Measurements from ENCODE around the gene CDH16.

Gene CDH16

DNA sequence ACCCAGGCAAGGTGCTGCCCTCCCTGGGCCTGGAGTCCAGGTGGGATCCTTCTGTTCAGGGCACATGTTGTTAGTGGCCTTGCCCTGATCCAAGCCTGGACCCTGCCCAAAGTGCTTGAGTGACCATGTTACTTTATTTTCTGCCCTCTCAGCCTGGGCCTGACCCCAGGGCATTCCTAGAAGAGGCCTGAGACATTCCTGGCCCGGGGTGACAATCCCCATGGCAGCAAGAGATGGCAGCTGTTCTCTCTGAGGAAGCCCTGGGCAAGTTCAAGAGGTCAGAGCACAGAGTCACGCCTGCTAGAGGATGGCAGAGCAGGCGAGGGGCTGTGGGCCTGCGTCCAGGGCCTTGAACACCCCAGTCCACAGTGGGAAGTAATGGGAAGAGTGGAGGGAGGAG is 5.0 kb downstream of the CDH16 start:
- in situ Hi-C loops (cut with MboI; ENCODE audit: low sequenced_read_pairs) = no loop called here

DNA sequence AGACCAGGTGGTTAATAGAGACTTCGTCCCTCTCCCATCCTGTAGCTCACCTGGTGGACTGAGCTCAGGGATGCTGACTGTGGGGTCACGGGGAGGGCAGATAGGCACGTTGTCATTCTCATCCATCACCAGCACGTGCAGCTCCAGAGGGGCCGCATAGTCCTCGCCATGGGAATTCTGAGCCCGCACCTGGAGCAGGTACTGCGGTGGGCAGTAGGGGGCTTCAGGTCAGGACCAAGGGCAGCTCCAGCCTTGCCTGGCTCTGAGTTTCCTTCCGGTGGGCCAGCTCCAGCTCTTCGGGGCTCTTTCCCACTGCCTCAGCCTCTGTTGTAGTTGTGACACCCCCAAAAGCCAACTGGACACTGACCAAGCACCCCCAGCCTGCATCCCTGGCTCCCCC is 5.6 kb downstream of the CDH16 start:
- in situ Hi-C loops (cut with MboI; ENCODE audit: low sequenced_read_pairs) = no loop called here

DNA sequence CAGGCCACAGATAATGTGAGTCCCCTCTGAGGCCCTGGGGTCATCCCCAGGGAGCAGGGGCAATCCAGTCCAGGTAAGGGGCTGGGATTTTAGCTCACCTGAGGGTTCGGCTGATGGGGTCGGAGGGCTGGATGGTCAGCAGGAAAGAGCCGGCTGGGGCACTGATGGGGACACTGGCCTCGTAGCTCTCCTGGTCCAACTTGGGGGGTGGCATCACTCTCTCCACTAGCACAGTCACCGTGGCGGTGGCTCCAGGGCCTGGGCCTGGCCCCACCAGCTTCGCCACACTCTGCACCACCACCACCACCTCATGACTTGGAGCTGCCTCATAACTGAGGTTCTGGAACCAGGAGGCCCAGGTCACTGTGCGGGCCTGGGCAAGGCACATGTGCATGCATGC is 6.9 kb downstream of the CDH16 start:
- in situ Hi-C loops (cut with MboI; ENCODE audit: low sequenced_read_pairs) = no loop called here

DNA sequence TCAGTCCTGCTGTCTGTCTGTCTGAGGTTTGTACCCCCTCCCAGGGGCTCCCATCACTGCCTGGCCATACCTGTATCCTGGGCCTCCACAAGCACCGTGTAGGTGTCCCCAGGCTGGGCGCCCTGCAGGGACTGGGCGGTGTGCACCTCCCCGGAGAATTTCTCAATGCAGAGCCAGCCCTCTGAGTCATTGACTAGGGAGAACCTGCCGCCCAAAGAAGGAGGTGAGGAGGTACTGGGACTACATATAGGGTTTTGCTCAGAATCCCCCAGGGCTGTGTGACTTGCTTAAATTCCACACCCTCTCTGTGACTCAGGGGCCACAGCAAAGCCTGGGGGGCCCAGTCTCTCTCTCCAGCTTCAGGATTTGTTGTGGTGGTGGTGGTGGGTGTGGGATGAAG is 7.6 kb downstream of the CDH16 start:
- in situ Hi-C loops (cut with MboI; ENCODE audit: low sequenced_read_pairs) = no loop called here

DNA sequence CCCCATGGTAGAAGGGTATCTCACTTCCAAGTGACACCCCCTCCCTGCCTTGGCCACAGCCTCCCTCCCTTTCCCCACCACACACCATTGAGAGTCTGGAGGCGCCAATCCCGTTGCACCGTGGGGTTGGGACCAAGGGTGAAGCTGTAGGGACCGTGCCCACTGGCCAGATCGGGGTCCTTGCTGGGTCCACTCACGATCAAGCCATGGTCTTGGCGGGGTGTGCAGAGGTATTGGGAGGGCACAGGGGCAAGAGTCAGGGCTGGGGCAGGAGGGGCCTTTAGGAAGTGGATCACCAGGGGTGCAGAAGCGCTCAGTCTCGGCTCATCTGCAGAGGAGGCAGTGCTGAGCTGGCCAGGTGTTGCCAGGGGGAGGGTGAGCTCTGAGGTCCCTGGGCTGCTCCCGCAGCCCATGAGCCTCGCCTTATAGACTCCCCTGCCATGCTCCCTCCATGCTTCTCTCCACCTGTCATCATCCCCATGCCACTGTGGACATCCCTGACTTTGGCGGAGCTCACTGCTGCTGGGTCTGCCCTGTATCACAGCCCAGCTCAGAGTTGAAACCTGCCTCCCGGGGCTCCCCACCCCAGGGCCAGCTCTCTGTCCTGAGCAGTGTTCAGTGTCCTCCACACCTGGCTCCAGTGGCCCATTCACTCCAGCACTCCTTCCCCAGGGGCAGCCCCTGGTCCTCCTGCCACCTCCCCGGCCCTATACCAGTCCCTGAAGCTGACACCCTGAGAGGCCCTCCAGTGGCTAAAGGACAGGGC is 8.3 kb downstream of the CDH16 start:
- in situ Hi-C loops (cut with MboI; ENCODE audit: low sequenced_read_pairs) = no loop called here

DNA sequence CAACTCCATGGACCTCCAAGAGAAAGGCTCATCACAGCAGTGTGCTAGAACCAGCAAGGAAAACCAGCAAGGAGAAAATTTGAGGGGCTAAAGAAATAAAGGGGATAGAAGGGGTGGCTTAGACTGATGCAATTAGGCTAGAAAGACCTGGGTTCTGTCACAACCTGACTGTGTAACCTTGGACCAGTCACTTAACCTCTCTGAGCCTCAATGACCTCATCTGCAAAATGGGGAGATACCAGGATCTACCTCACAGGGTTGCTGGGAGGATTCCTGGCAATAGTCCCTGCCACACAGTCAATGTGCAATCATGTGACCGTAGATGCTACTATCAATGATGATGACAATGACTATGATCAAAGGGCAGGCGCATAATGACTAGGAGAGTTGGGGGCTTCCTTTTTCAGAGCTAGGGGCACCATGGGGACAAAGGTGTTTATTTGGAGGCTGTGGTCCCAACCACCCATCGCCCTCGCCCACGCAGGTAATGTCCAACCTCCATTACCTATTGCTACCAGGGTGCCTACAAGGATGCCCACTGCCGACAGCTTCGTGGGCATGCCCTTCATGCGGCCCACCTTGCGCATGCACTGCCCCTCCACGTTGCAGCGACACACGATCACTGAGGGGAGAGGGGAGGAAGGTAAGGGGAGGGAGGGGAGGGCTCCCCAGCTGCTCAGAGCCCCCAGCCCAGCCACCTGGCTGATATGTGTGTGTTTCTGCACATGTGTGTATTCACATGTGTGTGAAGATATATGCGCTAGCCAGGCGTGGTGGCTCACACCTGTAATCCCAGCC is 9.7 kb downstream of the CDH16 start:
- in situ Hi-C loops (cut with MboI; ENCODE audit: low sequenced_read_pairs) = no loop called here

DNA sequence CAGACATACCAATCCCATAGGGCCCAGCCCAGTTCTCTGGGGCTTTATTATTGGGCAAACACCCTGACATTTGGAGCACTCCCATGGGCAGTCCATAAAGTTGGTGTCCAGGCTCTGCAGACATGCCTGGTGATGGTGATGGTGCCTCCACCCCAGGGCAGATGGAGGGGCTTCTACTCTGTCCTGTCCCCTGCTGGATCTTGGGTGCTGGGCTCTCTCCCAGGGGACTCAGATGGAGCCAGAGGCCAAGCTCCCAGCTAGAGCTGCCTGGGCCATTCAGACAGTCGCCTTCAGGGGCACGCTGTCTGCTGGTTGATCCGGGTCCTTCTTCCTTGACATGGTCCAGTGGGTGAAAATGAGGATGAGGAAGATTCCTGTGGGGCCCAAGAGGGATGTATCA is 10.6 kb downstream of the CDH16 start:
- in situ Hi-C loops (cut with MboI; ENCODE audit: low sequenced_read_pairs) = no loop called here

DNA sequence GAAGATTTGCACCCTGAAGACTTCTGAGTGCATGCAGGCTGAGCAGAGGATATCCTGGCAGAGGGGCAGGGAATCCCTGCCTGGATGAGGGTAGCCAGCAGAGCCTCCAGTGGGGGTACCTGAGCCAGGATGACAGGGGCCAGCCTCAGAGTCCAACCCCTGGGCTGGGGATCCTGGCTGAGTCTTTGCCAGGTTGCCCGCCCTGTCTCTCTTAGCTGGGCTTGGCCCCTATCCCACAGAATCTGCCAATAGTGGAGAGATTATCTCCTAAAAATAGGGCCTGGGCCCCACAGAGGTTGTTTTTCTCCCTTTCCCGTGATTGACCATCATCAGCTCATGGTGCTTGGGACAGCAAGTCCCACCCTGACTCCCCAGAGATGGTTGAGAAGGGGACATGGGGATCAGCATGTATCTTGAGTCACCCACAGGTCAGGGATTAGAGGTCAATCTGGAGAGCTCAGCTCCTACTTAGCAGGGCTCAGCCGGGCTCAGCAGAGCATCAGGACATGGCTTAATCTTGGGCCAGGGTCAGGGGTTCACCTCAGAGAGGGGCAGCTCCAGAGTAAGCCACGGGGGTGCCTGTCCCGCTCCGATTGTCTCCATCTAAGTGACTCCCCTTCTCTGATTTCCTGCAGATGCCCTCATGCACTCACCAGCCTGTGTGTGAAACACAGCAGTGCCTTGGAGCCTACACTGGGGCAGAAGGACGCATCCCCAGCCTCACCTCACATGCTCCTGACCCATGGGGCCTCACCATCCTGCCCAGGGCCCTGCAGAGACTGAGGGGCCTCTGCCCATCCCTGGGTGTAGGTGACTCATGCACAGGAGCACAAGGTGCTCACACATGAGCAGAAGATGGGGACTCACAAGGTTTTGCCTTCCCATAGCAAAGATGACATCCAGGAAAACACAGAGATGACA is 11.5 kb downstream of the CDH16 start:
- in situ Hi-C loops (cut with MboI; ENCODE audit: low sequenced_read_pairs) = no loop called here

DNA sequence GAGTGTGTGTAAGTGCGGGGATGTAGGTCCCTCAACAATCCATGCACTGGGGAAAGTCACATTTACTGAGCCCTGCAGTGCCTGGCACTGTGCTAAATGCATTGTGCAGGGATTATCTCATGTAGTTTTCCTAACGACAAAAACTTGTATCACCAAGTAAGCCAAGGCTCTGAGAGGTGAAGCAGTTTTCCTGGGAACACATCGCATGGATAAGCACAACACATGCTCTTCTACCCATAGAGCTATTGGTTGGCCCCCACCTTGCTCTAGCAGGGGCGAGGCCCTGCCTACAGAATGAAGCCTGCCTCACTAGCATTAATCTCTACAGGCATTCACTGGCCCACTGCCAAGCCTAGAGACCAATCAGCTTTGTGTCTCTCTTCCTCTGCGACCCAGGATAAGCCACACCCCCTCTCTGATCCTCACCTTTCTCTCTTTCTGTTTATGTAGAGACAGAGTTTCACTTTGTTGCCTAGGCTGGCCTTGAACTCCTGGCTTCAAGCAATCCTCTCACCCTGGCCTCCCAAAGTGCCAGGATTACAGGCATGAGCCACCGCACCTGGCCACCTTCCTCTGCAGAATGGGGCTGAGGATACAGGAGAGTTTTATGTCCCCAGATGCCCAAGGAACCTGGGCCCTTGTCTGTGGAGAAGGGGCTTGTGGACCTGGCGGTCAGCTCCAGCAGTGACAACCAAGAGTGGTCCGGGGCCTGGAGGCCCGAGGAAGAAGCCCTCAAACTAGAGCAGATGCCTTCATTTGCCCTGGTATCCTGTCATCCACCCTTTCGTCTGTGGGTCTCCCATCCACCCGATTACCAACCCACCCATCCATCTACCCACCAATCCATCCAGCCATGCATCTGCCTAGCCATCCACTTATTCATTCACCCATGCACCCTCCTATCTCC is 12.8 kb downstream of the CDH16 start:
- in situ Hi-C loops (cut with MboI; ENCODE audit: low sequenced_read_pairs) = no loop called here

DNA sequence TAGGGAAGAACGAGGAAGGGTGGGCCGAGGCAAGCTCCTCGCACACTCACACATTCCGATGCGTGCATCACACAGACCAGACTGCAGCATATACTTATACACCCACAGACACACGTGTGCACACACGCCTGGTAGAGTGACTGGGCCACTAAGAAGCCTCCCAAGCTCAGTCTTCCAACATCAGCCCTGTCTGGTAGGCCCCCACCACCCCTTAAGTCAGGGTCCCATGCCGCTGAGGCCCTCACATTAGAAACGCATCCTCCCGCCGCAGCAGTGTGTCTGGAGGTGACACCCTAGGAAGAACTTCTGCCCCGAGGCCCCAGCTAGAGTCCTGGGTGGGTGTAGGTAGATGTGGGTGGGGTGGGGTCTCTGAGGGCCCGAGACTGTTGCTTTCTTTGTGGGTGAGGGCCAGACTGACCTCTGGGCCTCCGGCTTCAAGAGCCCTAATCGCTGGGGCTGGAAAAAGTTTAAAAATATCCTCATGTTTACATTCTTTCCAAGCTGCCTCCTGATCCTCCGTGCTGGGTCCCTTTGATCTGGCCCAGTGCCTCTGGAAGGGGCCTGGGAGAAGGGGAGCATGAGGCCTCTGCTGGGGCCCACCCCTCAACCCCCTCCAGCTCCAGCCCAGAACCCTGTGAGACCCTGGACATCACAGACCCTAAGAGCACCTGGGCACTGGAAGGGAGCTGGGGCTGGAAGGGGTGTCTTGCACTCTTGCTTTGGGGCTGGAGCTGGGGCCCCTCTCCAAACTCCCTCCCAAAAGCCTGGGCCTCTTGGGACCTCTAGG is 13.6 kb downstream of the CDH16 start:
- in situ Hi-C loops (cut with MboI; ENCODE audit: low sequenced_read_pairs) = no loop called here

DNA sequence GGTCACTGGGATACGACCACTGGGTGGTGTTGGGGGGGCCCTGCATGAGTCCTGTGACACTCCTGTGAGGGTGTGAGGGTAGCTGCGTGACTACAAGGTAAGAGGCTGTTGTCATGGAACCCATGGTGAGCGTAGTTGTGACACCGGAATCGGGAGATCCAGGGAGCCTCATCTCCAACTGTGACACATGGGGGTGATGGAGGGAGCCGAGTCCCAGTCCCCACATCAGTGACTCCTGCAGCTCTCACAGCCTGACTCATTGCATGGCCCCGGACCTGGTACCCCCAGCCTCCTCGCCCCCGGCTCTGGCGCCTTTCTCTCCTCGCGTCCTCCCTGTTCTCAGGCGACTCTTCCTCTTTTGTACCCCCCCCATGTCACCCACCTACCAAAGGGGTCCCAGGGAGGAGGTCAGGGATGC is 14.2 kb downstream of the CDH16 start:
- in situ Hi-C loops (cut with MboI; ENCODE audit: low sequenced_read_pairs) = no loop called here

DNA sequence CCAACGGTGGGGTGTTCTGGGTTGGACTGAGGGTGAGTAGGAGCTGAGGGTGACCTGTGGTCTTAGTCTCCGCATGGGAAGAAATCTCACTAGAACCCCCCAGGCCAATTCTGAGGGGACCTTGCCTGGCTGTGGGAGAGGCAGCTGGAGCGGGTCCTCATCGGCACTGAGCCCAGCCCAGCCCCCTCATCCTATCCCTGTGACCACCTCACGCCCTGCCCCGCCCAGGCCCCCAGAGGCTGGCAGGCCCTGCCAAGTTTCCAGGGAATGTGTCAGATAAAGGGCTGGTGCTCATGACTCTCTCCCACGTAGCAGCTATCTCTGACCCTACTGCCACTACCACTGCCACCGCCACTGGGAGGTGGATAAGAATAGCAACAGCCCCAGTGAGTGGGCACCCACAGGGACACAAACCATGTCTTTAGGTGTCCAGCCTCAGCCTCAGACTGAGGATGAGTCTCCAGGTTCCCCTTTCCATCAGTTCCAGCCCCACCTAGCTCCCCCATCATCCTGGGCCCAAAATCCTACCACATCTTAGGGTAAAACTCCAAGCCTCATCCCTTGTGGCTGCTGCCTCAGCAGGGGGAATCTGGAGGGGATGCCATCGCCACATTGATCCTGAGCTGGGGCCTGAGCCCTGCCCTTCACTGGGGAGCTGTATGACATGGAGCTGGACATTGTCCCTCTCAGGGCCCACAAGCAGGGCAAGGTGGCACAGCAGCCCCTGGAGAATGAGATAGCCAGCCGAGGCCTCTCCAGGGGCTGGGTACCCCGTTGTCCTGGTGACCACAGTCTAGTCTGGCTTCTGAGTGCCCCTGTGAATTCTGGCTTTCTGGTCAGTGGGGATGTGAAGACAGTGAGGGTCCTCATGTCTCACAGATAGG is 14.9 kb downstream of the CDH16 start:
- in situ Hi-C loops (cut with MboI; ENCODE audit: low sequenced_read_pairs) = no loop called here

DNA sequence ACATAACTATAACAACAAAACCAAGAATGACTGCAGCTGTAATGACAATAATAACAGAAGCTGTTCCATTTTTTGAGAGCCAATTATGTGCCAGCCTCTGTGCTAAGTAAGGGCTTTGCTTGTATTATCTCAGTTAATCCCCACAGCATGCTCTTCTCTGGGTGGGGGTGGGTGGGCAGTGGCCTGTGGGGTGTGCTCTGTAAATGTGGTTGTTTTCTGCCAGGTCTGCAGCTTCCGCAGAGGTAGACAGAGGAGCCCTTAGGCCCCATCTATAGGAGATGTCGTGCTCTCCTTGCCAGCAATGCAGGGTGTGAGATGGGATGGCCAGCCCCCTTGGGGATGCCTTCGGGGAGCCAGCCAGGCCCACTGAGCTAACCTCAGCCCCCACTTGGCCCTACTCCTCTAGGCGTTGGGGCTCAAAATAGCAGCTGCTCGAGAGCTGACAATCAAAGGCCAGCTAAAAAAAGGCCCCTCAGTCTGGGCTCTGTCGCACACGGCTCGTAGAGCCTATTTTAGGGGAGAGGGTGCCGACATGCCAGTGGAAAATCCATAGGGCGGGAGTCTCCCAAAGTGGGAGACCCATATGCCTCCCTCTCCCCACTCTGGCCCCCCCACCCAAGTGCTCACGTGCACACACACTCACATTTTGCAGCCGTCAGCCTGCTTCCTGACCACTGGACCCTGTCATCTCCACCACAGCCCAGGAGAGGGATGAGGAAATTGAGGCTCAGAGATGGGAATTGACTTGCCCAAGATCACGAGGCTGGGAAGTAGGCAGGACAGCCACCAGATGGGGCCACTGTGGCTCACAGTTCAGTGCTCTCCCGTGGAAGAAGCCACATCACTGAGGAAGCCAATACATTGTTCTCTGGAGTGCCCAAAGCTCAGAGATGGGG is 15.8 kb downstream of the CDH16 start:
- in situ Hi-C loops (cut with MboI; ENCODE audit: low sequenced_read_pairs) = no loop called here

DNA sequence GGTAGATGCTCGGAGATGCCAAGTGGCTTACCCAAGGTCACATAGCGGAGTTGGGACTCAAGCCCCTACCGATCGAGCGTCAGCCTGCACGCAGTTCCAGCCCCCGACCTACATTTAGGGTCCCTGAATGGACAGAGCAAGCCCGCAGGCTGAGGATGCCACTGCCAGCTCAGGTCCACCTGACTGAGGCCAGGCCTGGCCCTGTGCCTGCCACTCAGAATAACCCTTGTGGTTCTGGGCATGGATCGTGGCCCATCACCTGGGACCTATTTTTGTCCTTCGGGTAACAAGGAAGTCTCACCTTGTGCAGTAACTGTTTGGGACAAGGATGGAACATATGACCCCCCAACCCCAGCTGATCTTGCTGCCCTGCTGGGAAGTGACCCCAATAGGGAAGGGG is 17.1 kb downstream of the CDH16 start:
- in situ Hi-C loops (cut with MboI; ENCODE audit: low sequenced_read_pairs) = no loop called here

DNA sequence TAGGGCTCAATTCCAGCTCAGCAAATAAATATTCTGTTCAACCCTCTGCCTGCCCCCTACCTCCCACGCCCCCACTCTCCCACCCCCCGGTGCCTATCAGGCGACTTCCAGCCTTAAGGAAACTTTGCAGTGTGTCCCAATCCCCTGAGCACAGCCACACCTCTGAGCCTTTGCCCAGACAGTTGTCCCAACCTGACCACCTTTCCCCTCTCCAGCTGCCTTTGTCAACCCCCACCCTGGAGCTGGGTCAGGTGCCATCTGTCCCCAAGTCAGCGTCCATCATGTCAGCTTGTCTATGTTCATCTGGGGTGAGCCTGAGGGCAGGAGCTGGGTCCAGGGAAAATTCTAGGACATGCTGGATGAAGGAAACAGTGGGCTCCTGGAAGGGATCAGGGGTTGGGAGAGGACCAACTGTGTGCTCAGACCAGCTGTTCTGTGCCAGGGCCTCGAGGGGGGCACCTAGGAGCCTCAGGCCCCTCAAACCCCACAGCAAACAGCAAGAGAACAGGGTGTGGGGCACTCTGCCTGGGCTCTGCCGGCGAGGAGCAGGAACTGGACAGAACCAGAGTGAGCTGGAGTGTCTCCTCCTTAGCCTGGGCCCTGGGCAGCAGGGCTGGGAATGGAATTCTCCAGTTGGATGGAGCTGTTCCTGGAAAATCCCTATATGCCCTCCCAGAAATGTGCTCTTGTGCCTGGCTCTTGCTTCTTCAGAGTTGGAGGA is 17.8 kb downstream of the CDH16 start:
- in situ Hi-C loops (cut with MboI; ENCODE audit: low sequenced_read_pairs) = no loop called here

DNA sequence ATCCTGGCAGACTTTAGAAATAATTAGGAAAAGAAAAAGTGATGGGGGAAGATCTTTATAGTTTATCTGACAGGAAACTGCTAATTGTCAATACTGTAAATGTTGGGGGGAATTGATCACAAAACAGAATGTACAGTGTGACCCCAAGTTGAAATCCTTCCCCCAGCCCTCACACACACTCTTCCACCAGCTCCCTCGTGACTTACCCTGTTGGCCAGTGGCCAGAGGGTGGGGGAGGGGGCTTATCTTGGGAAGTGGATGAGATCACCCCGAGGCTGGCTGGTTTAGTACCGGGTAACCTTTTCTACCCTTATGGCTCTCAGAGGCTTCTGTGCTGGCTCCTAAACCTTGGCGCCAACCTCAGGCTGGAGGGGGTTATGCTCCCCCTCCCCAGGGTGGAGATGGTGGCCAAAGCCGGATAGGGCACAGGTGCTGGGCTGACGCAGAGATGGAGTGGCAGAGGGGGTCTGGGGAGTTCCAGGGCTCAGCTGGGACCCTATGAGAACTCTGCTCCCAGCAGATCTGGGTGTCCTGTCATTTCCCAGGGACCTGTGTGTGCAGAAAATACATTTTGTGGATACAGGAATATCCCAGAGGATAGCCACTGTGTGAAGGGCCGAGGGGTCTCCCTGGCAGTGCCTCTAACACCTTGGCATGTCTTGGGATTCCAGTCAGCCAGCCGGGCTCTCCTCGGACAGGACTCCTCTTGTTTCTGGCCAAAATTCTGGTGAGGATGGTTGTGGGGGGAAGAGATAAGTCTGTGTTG is 18.6 kb downstream of the CDH16 start:
- in situ Hi-C loops (cut with MboI; ENCODE audit: low sequenced_read_pairs) = no loop called here

Data from HL-60/S4 (cell line).